Nephron progenitor cell (in vitro differentiated cells): ENCODE measurements around the gene NDUFV1.

ENCODE experiments used
- DNase-seq: peaks from one replicate; pipeline ENCODE4 v3.0.0; 2021
- H3K27ac Mint-ChIP-seq: 2 replicates; pipeline ENCODE4 v1.8.0; 2021; ENCODE audit warnings: mild to moderate bottlenecking, moderate library complexity, mixed read lengths
- H3K27me3 Mint-ChIP-seq: 2 replicates; pipeline ENCODE4 v1.8.0; 2021; ENCODE audit warnings: mild to moderate bottlenecking, low read depth, mixed read lengths; ENCODE audit not compliant: poor library complexity
- H3K36me3 Mint-ChIP-seq: 2 replicates; pipeline ENCODE4 v1.8.0; 2021; ENCODE audit warnings: low read depth, mixed read lengths
- H3K4me1 Mint-ChIP-seq: 2 replicates; pipeline ENCODE4 v1.8.0; 2021; ENCODE audit warnings: mixed read lengths
- H3K4me3 Mint-ChIP-seq: 2 replicates; pipeline ENCODE4 v1.8.0; 2021; ENCODE audit warnings: mild to moderate bottlenecking, moderate library complexity, mixed read lengths
- H3K9me3 Mint-ChIP-seq: 2 replicates; pipeline ENCODE4 v1.8.0; 2021; ENCODE audit warnings: mild to moderate bottlenecking, moderate library complexity, mixed read lengths
- CTCF ChIP-seq: fragments of 200-600 bp; sonication (generic); IDR thresholded peaks from 2 replicates; pipeline ENCODE4 v1.5.0; 2021; ENCODE audit warnings: antibody characterized with exemption

Gene NDUFV1

GRCh38 chr11:67645521-67646461 lies 39.1 kb downstream of the NDUFV1 start:
- H3K27me3 Mint-ChIP-seq = peaks cover 6% of the 10 kb centered on the region
- no peak for TF ChIP-seq CTCF
- DNase-seq = no peak
- H3K36me3 Mint-ChIP-seq = no peaks in the 10 kb centered on the region
- H3K4me3 Mint-ChIP-seq = no peak overlapping the region
- no peaks in the 10 kb centered on the region for H3K9me3 Mint-ChIP-seq
- peaks cover 21% of the 10 kb centered on the region for H3K4me1 Mint-ChIP-seq
- H3K27ac Mint-ChIP-seq = no peak overlapping the region

GRCh38 chr11:67646535-67647336 lies 40.0 kb downstream of the NDUFV1 start:
- H3K4me3 Mint-ChIP-seq = no peak overlapping the region
- no peak for TF ChIP-seq CTCF
- H3K27me3 Mint-ChIP-seq = peaks cover 6% of the 10 kb centered on the region
- H3K9me3 Mint-ChIP-seq = no peaks in the 10 kb centered on the region
- H3K27ac Mint-ChIP-seq = no peak overlapping the region
- peaks cover 21% of the 10 kb centered on the region for H3K4me1 Mint-ChIP-seq
- DNase-seq = no peak
- H3K36me3 Mint-ChIP-seq = no peaks in the 10 kb centered on the region

- Mint-ChIP-seq H3K27me3 (peaks cover 5% of the 10 kb centered on the region), H3K4me1 (peaks cover 21% of the 10 kb centered on the region)
Observed at GRCh38 chr11:67647471-67647870, 40.7 kb downstream of the NDUFV1 start.

GRCh38 chr11:67648140-67648795 lies 41.5 kb downstream of the NDUFV1 start:
- Mint-ChIP-seq H3K27me3 (peaks cover 5% of the 10 kb centered on the region), H3K36me3 (no peaks in the 10 kb centered on the region), H3K4me1 (peaks cover 21% of the 10 kb centered on the region), H3K27ac (no peak overlapping the region), H3K9me3 (no peaks in the 10 kb centered on the region), H3K4me3 (no peak overlapping the region)
- TF ChIP-seq CTCF = peak; percentile 32
- no peak for DNase-seq

More at GRCh38 chr11:67647471-67647870, 40.7 kb downstream of the NDUFV1 start:
- no peaks in the 10 kb centered on the region for H3K9me3 Mint-ChIP-seq
- no peak overlapping the region for H3K27ac Mint-ChIP-seq
- no peak overlapping the region for H3K4me3 Mint-ChIP-seq
- TF ChIP-seq CTCF = no peak
- DNase-seq = no peak
- no peaks in the 10 kb centered on the region for H3K36me3 Mint-ChIP-seq

GRCh38 chr11:67648796-67649613 lies 42.3 kb downstream of the NDUFV1 start:
- no peak overlapping the region for H3K27ac Mint-ChIP-seq
- peaks cover 21% of the 10 kb centered on the region for H3K4me1 Mint-ChIP-seq
- no peak for TF ChIP-seq CTCF
- no peak overlapping the region for H3K4me3 Mint-ChIP-seq
- peaks cover 5% of the 10 kb centered on the region for H3K27me3 Mint-ChIP-seq
- no peaks in the 10 kb centered on the region for H3K36me3 Mint-ChIP-seq
- no peak for DNase-seq
- peaks cover 4% of the 10 kb centered on the region for H3K9me3 Mint-ChIP-seq
